Esophagus muscularis mucosa (tissue), 3 donors: ENCODE measurements around the gene TNK2.

ENCODE experiments used
- POLR2A ChIP-seq: fragments of 450-650 bp; IDR thresholded peaks from one replicate; pipeline ENCODE4 v1.6.1; 2017; ENCODE audit warnings: antibody characterized with exemption, moderate library complexity, mild to moderate bottlenecking, low read depth
- POLR2AphosphoS5 ChIP-seq, 2 donors: sonication (generic); formaldehyde crosslinking; IDR thresholded peaks; one replicate each; pipeline ENCODE4 v1.6.1; 2017; ENCODE audit warnings: antibody characterized with exemption in 2 of 2
- TF ChIP-seq, protein P1 (sequence below), 3 experiments: fragments of 200-600 bp in 2 of 3; fragments of 450-650 bp in 1 of 3; sonication (generic) in 2 of 3; IDR thresholded peaks; one replicate each; pipeline ENCODE4 v1.5.1; 2017 to 2019; ENCODE audit warnings: antibody characterized with exemption in 3 of 3, mild to moderate bottlenecking in 2 of 3, moderate library complexity in 1 of 3

- TF ChIP-seq POLR2A (no peak), POLR2AphosphoS5 (IDR thresholded peaks at IDR 0.05) (no peak)
- TF ChIP-seq, protein P1, sequence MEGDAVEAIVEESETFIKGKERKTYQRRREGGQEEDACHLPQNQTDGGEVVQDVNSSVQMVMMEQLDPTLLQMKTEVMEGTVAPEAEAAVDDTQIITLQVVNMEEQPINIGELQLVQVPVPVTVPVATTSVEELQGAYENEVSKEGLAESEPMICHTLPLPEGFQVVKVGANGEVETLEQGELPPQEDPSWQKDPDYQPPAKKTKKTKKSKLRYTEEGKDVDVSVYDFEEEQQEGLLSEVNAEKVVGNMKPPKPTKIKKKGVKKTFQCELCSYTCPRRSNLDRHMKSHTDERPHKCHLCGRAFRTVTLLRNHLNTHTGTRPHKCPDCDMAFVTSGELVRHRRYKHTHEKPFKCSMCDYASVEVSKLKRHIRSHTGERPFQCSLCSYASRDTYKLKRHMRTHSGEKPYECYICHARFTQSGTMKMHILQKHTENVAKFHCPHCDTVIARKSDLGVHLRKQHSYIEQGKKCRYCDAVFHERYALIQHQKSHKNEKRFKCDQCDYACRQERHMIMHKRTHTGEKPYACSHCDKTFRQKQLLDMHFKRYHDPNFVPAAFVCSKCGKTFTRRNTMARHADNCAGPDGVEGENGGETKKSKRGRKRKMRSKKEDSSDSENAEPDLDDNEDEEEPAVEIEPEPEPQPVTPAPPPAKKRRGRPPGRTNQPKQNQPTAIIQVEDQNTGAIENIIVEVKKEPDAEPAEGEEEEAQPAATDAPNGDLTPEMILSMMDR (IDR thresholded peaks at IDR 0.05): no peak
Observed at GRCh38 chr3:195859846-195860411, 48.4 kb downstream of the TNK2 start.
